GM23338 (cell line): ENCODE results near the gene CDK13. TPM values are rescaled to one million over a fixed set of nuclear protein-coding genes. Genes with fewer than 3 reads are reported as not detected.

ENCODE experiments used
- ATAC-seq: fragments of 200-7000 bp; cut with Tn5 transposase; 3 replicates; pipeline ENCODE4 v1.9.1; 2020
- DNase-seq: peaks from one replicate; pipeline ENCODE4 v3.0.0-alpha.2; 2015; ENCODE audit warnings: low spot score
- H2AFZ ChIP-seq: fragments of 200-600 bp; sonication (generic); 2 replicates; pipeline ENCODE4 v1.8.0; 2016; ENCODE audit warnings: antibody characterized with exemption, mild to moderate bottlenecking, moderate library complexity
- H3F3A ChIP-seq: fragments of 200-600 bp; sonication (generic); replicated peaks from 2 replicates; pipeline ENCODE4 v1.8.0; 2017; ENCODE audit warnings: antibody characterized with exemption, mixed run types, low read depth
- H3K27ac ChIP-seq: fragments of 200-600 bp; sonication (generic); 2 replicates; pipeline ENCODE4 v1.6.1; 2016; ENCODE audit warnings: low read depth
- H3K27me3 ChIP-seq: fragments of 200-600 bp; sonication (generic); 2 replicates; pipeline ENCODE4 v1.8.0; 2016; ENCODE audit warnings: mild to moderate bottlenecking, mixed run types, moderate library complexity; ENCODE audit not compliant: insufficient read depth
- H3K36me3 ChIP-seq: fragments of 200-600 bp; sonication (generic); 2 replicates; pipeline ENCODE4 v1.8.0; 2016; ENCODE audit warnings: mild to moderate bottlenecking; ENCODE audit not compliant: insufficient read depth
- H3K4me1 ChIP-seq: fragments of 200-600 bp; sonication (generic); 2 replicates; pipeline ENCODE4 v1.8.0; 2016; ENCODE audit warnings: mild to moderate bottlenecking, moderate library complexity; ENCODE audit not compliant: insufficient read depth
- H3K4me2 ChIP-seq: fragments of 200-600 bp; sonication (generic); 2 replicates; pipeline ENCODE4 v1.7.1; 2017; ENCODE audit warnings: mixed run types
- H3K4me3 ChIP-seq: fragments of 200-600 bp; sonication (generic); 2 replicates; pipeline ENCODE4 v1.6.1; 2016; ENCODE audit warnings: mixed run types
- H3K79me2 ChIP-seq: fragments of 200-600 bp; sonication (generic); replicated peaks from 2 replicates; pipeline ENCODE4 v1.8.0; 2017; ENCODE audit warnings: mild to moderate bottlenecking; ENCODE audit not compliant: insufficient read depth
- H3K9me2 ChIP-seq: fragments of 200-600 bp; sonication (generic); 2 replicates; pipeline ENCODE4 v1.8.0; 2017; ENCODE audit not compliant: insufficient read depth
- H4K20me1 ChIP-seq: fragments of 200-600 bp; sonication (generic); replicated peaks from 2 replicates; pipeline ENCODE4 v1.8.0; 2017; ENCODE audit warnings: mild to moderate bottlenecking; ENCODE audit not compliant: insufficient read depth
- H3K27ac Mint-ChIP-seq: 2 replicates; pipeline ENCODE4 v1.8.0; 2020; ENCODE audit warnings: inconsistent platforms, mild to moderate bottlenecking, moderate library complexity, mixed read lengths
- H3K27me3 Mint-ChIP-seq: 3 replicates; pipeline ENCODE4 v1.8.0; 2022; ENCODE audit warnings: low read depth, mild to moderate bottlenecking, moderate library complexity, mixed read lengths, inconsistent platforms; ENCODE audit not compliant: insufficient read depth, poor library complexity
- H3K36me3 Mint-ChIP-seq: 3 replicates; pipeline ENCODE4 v1.8.0; 2021; ENCODE audit warnings: low read depth, mild to moderate bottlenecking, inconsistent platforms, moderate library complexity, mixed read lengths
- H3K4me1 Mint-ChIP-seq: 3 replicates; pipeline ENCODE4 v1.8.0; 2020; ENCODE audit warnings: mild to moderate bottlenecking, inconsistent platforms, mixed read lengths
- H3K4me3 Mint-ChIP-seq: 3 replicates; pipeline ENCODE4 v1.8.0; 2021; ENCODE audit warnings: moderate library complexity, mild to moderate bottlenecking, inconsistent platforms, mixed read lengths
- H3K9me3 Mint-ChIP-seq: 3 replicates; pipeline ENCODE4 v1.8.0; 2020; ENCODE audit warnings: moderate library complexity, mild to moderate bottlenecking, inconsistent platforms, mixed read lengths
- CREB1 ChIP-seq: fragments of 250-450 bp; sonication (Bioruptor Pico); IDR thresholded peaks from 2 replicates; pipeline ENCODE4 v1.5.0; 2020; ENCODE audit warnings: low read depth, mild to moderate bottlenecking, moderate library complexity
- EZH2phosphoT487 ChIP-seq: fragments of 200-600 bp; sonication (generic); IDR thresholded peaks from one replicate; pipeline ENCODE4 v1.8.1; 2018; ENCODE audit warnings: antibody characterized with exemption; ENCODE audit not compliant: unreplicated experiment
- JUNB ChIP-seq: IDR thresholded peaks from one replicate; pipeline ENCODE4 v1.6.1; 2016; ENCODE audit warnings: antibody characterized with exemption; ENCODE audit not compliant: unreplicated experiment
- NANOG ChIP-seq: IDR thresholded peaks from 2 replicates; pipeline ENCODE4 v1.6.1; 2016; ENCODE audit warnings: antibody characterized with exemption, borderline replicate concordance
- POLR2AphosphoS5 ChIP-seq: IDR thresholded peaks from 2 replicates; pipeline ENCODE4 v1.6.1; 2016; ENCODE audit warnings: antibody characterized with exemption, low read depth
- ZNF114 ChIP-seq: fragments of 250-450 bp; sonication (Bioruptor Pico); IDR thresholded peaks from 2 replicates; pipeline ENCODE4 v1.5.0; 2020; ENCODE audit warnings: mild to moderate bottlenecking, moderate library complexity
- ZNF331 ChIP-seq: fragments of 250-450 bp; sonication (Bioruptor Pico); IDR thresholded peaks from 2 replicates; pipeline ENCODE4 v1.5.0; 2020; ENCODE audit warnings: low read depth, mild to moderate bottlenecking, moderate library complexity
- ZNF462 ChIP-seq: fragments of 250-450 bp; sonication (Bioruptor Pico); IDR thresholded peaks from 2 replicates; pipeline ENCODE4 v1.5.0; 2020; ENCODE audit warnings: mild to moderate bottlenecking, moderate library complexity
- polyA plus RNA-seq: library from polyadenylated mRNA; unstranded; fragments of >200 nt; fragmentation: Nextera tagmentation; extraction: Ambion mirVana; gene quantifications from 2 replicates; pipeline ENCODE4 v1.2.1, GENCODE V29; 2016
- total RNA-seq: library from RNA; depleted of rRNA; stranded (reverse); fragments of >200 nt; shearing (Covaris generic); gene quantifications from 2 replicates; pipeline ENCODE4 v1.2.3, GENCODE V29; 2014

Gene CDK13
- total and polyA plus RNA-seq, 2 experiments from 2014 or later, result 39.4 to 80.2 TPM

- TF ChIP-seq ZNF462 (CRISPR knock-in tag) (no peak), CREB1 (no peak)
Measured at GRCh38 chr7:39948375-39948955, 1.6 kb upstream of the CDK13 start (continued).

GRCh38 chr7:39948956-39949928 is 814 bp upstream of the CDK13 start:
- H3K4me3 ChIP-seq, result peak overlapping the region; percentile 80
- H3K36me3 ChIP-seq, result no peaks in the 10 kb centered on the region
- H3K79me2 ChIP-seq, result peaks cover 27% of the 10 kb centered on the region
- peak overlapping the region; percentile 82 for H3K4me2 ChIP-seq
- Mint-ChIP-seq H3K27ac (peak overlapping the region; percentile 100), H3K4me3 (peak overlapping the region; percentile 99), H3K4me1 (peaks cover 9% of the 10 kb centered on the region), H3K36me3 (peaks cover 8% of the 10 kb centered on the region; the same call in 2 of the 3 replicates), H3K9me3 (peaks cover 2% of the 10 kb centered on the region; the same call in 2 of the 3 replicates), H3K27me3 (peaks cover 9% of the 10 kb centered on the region)
- H3F3A ChIP-seq, result no peaks in the 10 kb centered on the region; the same call in 1 of the 2 replicates
- 0 out of 2 replicates have a peak overlapping the region, but pooled peaks have one; percentile 14 for H2AFZ ChIP-seq
- ATAC-seq (peak; percentile 70), DNase-seq (peak; percentile 99)
- peaks cover 15% of the 10 kb centered on the region; the same call in 1 of the 2 replicates for H3K4me1 ChIP-seq
- peak overlapping the region; percentile 97 for H3K27ac ChIP-seq
- H4K20me1 ChIP-seq, result peaks cover 26% of the 10 kb centered on the region
- H3K27me3 ChIP-seq, result no peaks in the 10 kb centered on the region
- H3K9me2 ChIP-seq, result no peaks in the 10 kb centered on the region
- TF ChIP-seq JUNB (no peak), EZH2phosphoT487 (no peak), POLR2AphosphoS5 (peak; percentile 88), ZNF331 (CRISPR knock-in tag) (no peak), ZNF114 (CRISPR knock-in tag) (no peak), NANOG (no peak)
